Measurements from ENCODE around the gene ANKRD30A. TPM values are rescaled to one million over a fixed set of nuclear protein-coding genes. Genes with fewer than 3 reads are reported as not detected.
"Not testable (repeated sequence)": the region's sequence is repeated elsewhere in the genome, so short reads cannot be mapped to it uniquely, and the experiment has no call there.

Gene ANKRD30A
- total and polyA plus RNA-seq, 2 experiments from 2014 or later = not detected

GRCh38 chr10:37255837-37256236, 130.4 kb downstream of the ANKRD30A start:
- H3K4me2 ChIP-seq; H3K27ac ChIP-seq (ENCODE audit: low read depth); H4K20me1 ChIP-seq (replicated peaks; ENCODE audit: insufficient read depth); H2AFZ ChIP-seq; H3F3A ChIP-seq (replicated peaks; ENCODE audit: low read depth); H3K4me1 ChIP-seq (ENCODE audit: insufficient read depth); H3K79me2 ChIP-seq (replicated peaks; ENCODE audit: insufficient read depth); ATAC-seq; H3K9me2 ChIP-seq (ENCODE audit: insufficient read depth); H3K4me1 Mint-ChIP-seq; DNase-seq (ENCODE audit: low spot score); H3K4me3 ChIP-seq; H3K27ac Mint-ChIP-seq; H3K27me3 ChIP-seq (ENCODE audit: insufficient read depth); H3K4me3 Mint-ChIP-seq; H3K27me3 Mint-ChIP-seq (ENCODE audit: insufficient read depth, low read depth, poor library complexity): not testable (repeated sequence)
- H3K36me3 ChIP-seq (ENCODE audit: insufficient read depth) = peaks cover 17% of the 10 kb centered on the region
- Mint-ChIP-seq H3K9me3 (peaks cover 93% of the 10 kb centered on the region), H3K36me3 (ENCODE audit: low read depth) (peaks cover 27% of the 10 kb centered on the region)

GRCh38 chr10:37263304-37263703, 137.9 kb downstream of the ANKRD30A start:
- H2AFZ ChIP-seq = no peak overlapping the region
- H3F3A ChIP-seq (replicated peaks; ENCODE audit: low read depth) = no peaks in the 10 kb centered on the region
- Mint-ChIP-seq H3K36me3 (ENCODE audit: low read depth) (peaks cover 30% of the 10 kb centered on the region), H3K27me3 (ENCODE audit: insufficient read depth, low read depth, poor library complexity) (peaks cover 5% of the 10 kb centered on the region), H3K4me1 (no peaks in the 10 kb centered on the region), H3K4me3 (no peak overlapping the region), H3K9me3 (peaks cover 94% of the 10 kb centered on the region), H3K27ac (no peak overlapping the region)
- H3K27me3 ChIP-seq (ENCODE audit: insufficient read depth) = no peaks in the 10 kb centered on the region
- no peaks in the 10 kb centered on the region for H3K4me1 ChIP-seq (ENCODE audit: insufficient read depth)
- H3K4me2 ChIP-seq = no peak overlapping the region
- H3K36me3 ChIP-seq (ENCODE audit: insufficient read depth) = peaks cover 6% of the 10 kb centered on the region; the same call in 1 of the 2 replicates
- no peaks in the 10 kb centered on the region for H3K9me2 ChIP-seq (ENCODE audit: insufficient read depth)
- TF ChIP-seq EZH2 (IDR thresholded peaks at IDR 0.05; ENCODE audit: low read depth, unreplicated experiment) = no peak
- H3K27ac ChIP-seq (ENCODE audit: low read depth) = no peak overlapping the region
- H3K79me2 ChIP-seq (replicated peaks; ENCODE audit: insufficient read depth) = no peaks in the 10 kb centered on the region
- H4K20me1 ChIP-seq (replicated peaks; ENCODE audit: insufficient read depth) = no peaks in the 10 kb centered on the region
- no peak for DNase-seq (ENCODE audit: low spot score)
- no peak for ATAC-seq
- no peak overlapping the region for H3K4me3 ChIP-seq

DNA sequence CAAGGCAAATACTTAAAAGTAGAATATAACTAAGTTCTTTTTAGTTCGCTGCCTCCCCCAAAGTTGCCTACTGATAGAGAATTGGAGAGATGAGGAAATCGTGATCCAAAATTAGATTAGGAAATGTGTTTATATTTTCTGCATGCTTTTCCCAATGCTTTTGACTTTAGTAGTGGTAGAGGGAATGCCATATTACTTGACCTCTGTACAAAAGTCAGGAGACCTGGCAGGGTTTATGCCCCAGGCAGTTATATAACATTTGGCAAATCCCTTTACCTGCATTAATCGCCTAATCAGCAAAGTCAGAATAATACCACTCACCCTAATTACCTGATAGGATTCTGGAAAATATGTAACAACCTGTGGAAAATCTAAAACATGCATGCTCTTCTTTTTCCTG, 142.9 kb downstream of the ANKRD30A start:
- H3K79me2 ChIP-seq (replicated peaks; ENCODE audit: insufficient read depth) = no peaks in the 10 kb centered on the region
- no peak overlapping the region for H3K4me2 ChIP-seq
- no peak for DNase-seq (ENCODE audit: low spot score)
- ATAC-seq = no peak
- H3K9me2 ChIP-seq (ENCODE audit: insufficient read depth) = no peaks in the 10 kb centered on the region
- no peaks in the 10 kb centered on the region for H3F3A ChIP-seq (replicated peaks; ENCODE audit: low read depth)
- Mint-ChIP-seq H3K4me3 (no peak overlapping the region), H3K9me3 (peaks cover 100% of the 10 kb centered on the region), H3K4me1 (no peaks in the 10 kb centered on the region), H3K27ac (no peak overlapping the region), H3K36me3 (ENCODE audit: low read depth) (peaks cover 28% of the 10 kb centered on the region; the same call in 2 of the 3 replicates), H3K27me3 (ENCODE audit: insufficient read depth, low read depth, poor library complexity) (peaks cover 3% of the 10 kb centered on the region)
- no peak overlapping the region for H3K27ac ChIP-seq (ENCODE audit: low read depth)
- H4K20me1 ChIP-seq (replicated peaks; ENCODE audit: insufficient read depth) = no peaks in the 10 kb centered on the region
- H3K27me3 ChIP-seq (ENCODE audit: insufficient read depth) = no peaks in the 10 kb centered on the region
- no peak for TF ChIP-seq EZH2 (IDR thresholded peaks at IDR 0.05; ENCODE audit: low read depth, unreplicated experiment)
- no peak overlapping the region for H3K4me3 ChIP-seq
- H2AFZ ChIP-seq = no peak overlapping the region
- H3K36me3 ChIP-seq (ENCODE audit: insufficient read depth) = peaks cover 12% of the 10 kb centered on the region; the same call in 1 of the 2 replicates
- no peaks in the 10 kb centered on the region for H3K4me1 ChIP-seq (ENCODE audit: insufficient read depth)

GRCh38 chr10:37269554-37270256, 144.3 kb downstream of the ANKRD30A start:
- no peaks in the 10 kb centered on the region for H3K4me1 Mint-ChIP-seq
- DNase-seq (ENCODE audit: low spot score) (no peak), ATAC-seq (no peak)
- H3K4me2 ChIP-seq = no peak overlapping the region
- peaks cover 35% of the 10 kb centered on the region; the same call in 2 of the 3 replicates for H3K36me3 Mint-ChIP-seq (ENCODE audit: low read depth)
- H3K27me3 Mint-ChIP-seq (ENCODE audit: insufficient read depth, low read depth, poor library complexity) = peaks cover 3% of the 10 kb centered on the region
- no peak overlapping the region for H3K4me3 Mint-ChIP-seq
- no peak overlapping the region for H2AFZ ChIP-seq
- no peaks in the 10 kb centered on the region for H3K4me1 ChIP-seq (ENCODE audit: insufficient read depth)
- no peaks in the 10 kb centered on the region for H3K9me2 ChIP-seq (ENCODE audit: insufficient read depth)
- H4K20me1 ChIP-seq (replicated peaks; ENCODE audit: insufficient read depth) = no peaks in the 10 kb centered on the region
- H3K27ac ChIP-seq (ENCODE audit: low read depth) = no peak overlapping the region
- no peaks in the 10 kb centered on the region for H3K79me2 ChIP-seq (replicated peaks; ENCODE audit: insufficient read depth)
- peaks cover 100% of the 10 kb centered on the region for H3K9me3 Mint-ChIP-seq
- no peaks in the 10 kb centered on the region for H3K27me3 ChIP-seq (ENCODE audit: insufficient read depth)
- H3K27ac Mint-ChIP-seq = no peak overlapping the region
- peaks cover 12% of the 10 kb centered on the region; the same call in 1 of the 2 replicates for H3K36me3 ChIP-seq (ENCODE audit: insufficient read depth)
- H3K4me3 ChIP-seq = no peak overlapping the region
- H3F3A ChIP-seq (replicated peaks; ENCODE audit: low read depth) = no peaks in the 10 kb centered on the region
- TF ChIP-seq CREB1 (CRISPR knock-in tag; IDR thresholded peaks at IDR 0.05; ENCODE audit: low read depth) = no peak
- TF ChIP-seq, protein P1, sequence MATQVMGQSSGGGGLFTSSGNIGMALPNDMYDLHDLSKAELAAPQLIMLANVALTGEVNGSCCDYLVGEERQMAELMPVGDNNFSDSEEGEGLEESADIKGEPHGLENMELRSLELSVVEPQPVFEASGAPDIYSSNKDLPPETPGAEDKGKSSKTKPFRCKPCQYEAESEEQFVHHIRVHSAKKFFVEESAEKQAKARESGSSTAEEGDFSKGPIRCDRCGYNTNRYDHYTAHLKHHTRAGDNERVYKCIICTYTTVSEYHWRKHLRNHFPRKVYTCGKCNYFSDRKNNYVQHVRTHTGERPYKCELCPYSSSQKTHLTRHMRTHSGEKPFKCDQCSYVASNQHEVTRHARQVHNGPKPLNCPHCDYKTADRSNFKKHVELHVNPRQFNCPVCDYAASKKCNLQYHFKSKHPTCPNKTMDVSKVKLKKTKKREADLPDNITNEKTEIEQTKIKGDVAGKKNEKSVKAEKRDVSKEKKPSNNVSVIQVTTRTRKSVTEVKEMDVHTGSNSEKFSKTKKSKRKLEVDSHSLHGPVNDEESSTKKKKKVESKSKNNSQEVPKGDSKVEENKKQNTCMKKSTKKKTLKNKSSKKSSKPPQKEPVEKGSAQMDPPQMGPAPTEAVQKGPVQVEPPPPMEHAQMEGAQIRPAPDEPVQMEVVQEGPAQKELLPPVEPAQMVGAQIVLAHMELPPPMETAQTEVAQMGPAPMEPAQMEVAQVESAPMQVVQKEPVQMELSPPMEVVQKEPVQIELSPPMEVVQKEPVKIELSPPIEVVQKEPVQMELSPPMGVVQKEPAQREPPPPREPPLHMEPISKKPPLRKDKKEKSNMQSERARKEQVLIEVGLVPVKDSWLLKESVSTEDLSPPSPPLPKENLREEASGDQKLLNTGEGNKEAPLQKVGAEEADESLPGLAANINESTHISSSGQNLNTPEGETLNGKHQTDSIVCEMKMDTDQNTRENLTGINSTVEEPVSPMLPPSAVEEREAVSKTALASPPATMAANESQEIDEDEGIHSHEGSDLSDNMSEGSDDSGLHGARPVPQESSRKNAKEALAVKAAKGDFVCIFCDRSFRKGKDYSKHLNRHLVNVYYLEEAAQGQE (IDR thresholded peaks at IDR 0.05; ENCODE audit: unreplicated experiment) = no peak

Measured in GM23338 (cell line).